Activated T-cell treated with anti-CD3 and anti-CD28 coated beads for 24 hours (primary cell): ENCODE data around the gene NRF1.

Experiments used
- DNase-seq: peaks from one replicate; pipeline ENCODE4 v3.0.0-alpha.2; 2020; ENCODE audit warnings: low read depth

The NRF1 gene

GRCh38 chr7:129684777-129685176, 73.3 kb downstream of the NRF1 start:
- DNase-seq, result no peak

GRCh38 chr7:129686063-129686462, 74.5 kb downstream of the NRF1 start:
- DNase-seq, result no peak

- DNase-seq, result no peak
These were observed 77.1 kb downstream of the NRF1 start for GRCh38 chr7:129688503-129689222.

- no peak for DNase-seq
These were observed 78.6 kb downstream of the NRF1 start for GRCh38 chr7:129689995-129690581.

- DNase-seq, result no peak
These were observed 79.2 kb downstream of the NRF1 start for GRCh38 chr7:129690701-129691100.

GRCh38 chr7:129698516-129699418, 87.2 kb downstream of the NRF1 start:
- no peak for DNase-seq

GRCh38 chr7:129702316-129702715, 90.8 kb downstream of the NRF1 start:
- no peak for DNase-seq

GRCh38 chr7:129702761-129703338, 91.3 kb downstream of the NRF1 start:
- no peak for DNase-seq

- DNase-seq, result no peak
These were observed 92.2 kb downstream of the NRF1 start for GRCh38 chr7:129703751-129704150.

GRCh38 chr7:129707910-129708499, 96.5 kb downstream of the NRF1 start:
- no peak for DNase-seq

- DNase-seq, result no peak
These were observed 102.0 kb downstream of the NRF1 start for GRCh38 chr7:129713544-129713943.

GRCh38 chr7:129714514-129715063, 103.1 kb downstream of the NRF1 start:
- no peak for DNase-seq

- no peak for DNase-seq
These were observed 108.6 kb downstream of the NRF1 start for GRCh38 chr7:129719980-129720732.

GRCh38 chr7:129721068-129721467, 109.5 kb downstream of the NRF1 start:
- DNase-seq, result no peak

GRCh38 chr7:129723679-129724078, 112.2 kb downstream of the NRF1 start:
- no peak for DNase-seq

- no peak for DNase-seq
These were observed 113.3 kb downstream of the NRF1 start for GRCh38 chr7:129724796-129725195.

GRCh38 chr7:129728875-129729467, 117.5 kb downstream of the NRF1 start:
- no peak for DNase-seq

GRCh38 chr7:129729511-129729910, 118.0 kb downstream of the NRF1 start:
- no peak for DNase-seq

GRCh38 chr7:129730159-129730558, 118.6 kb downstream of the NRF1 start:
- no peak for DNase-seq

GRCh38 chr7:129734400-129734799, 122.9 kb downstream of the NRF1 start:
- DNase-seq, result no peak

GRCh38 chr7:129739427-129739826, 127.9 kb downstream of the NRF1 start:
- no peak for DNase-seq
